Neuronal stem cell (in vitro differentiated cells): ENCODE results near the gene LTK.

ENCODE experiments used
- DNase-seq: peaks from one replicate; pipeline ENCODE4 v3.0.0-alpha.2; 2013; ENCODE audit warnings: low spot score
- H2AFZ ChIP-seq: one replicate; pipeline ENCODE4 v1.6.1; 2013; ENCODE audit warnings: mild to moderate bottlenecking, low read length, inconsistent platforms
- H2AK5ac ChIP-seq: 2 replicates; pipeline ENCODE4 v1.6.1; 2013; ENCODE audit warnings: low read depth, mild to moderate bottlenecking, inconsistent platforms, low read length, moderate library complexity, mixed read lengths
- H2BK120ac ChIP-seq: 2 replicates; pipeline ENCODE4 v1.6.1; 2013; ENCODE audit warnings: low read depth, mild to moderate bottlenecking, inconsistent platforms, low read length, moderate library complexity, mixed read lengths
- H2BK12ac ChIP-seq: one replicate; pipeline ENCODE4 v1.6.1; 2013; ENCODE audit warnings: low read length, inconsistent platforms
- H2BK15ac ChIP-seq: 2 replicates; pipeline ENCODE4 v1.6.1; 2013; ENCODE audit warnings: mild to moderate bottlenecking, low read length, inconsistent platforms, mixed read lengths
- H2BK5ac ChIP-seq: one replicate; pipeline ENCODE4 v1.6.1; 2013; ENCODE audit warnings: inconsistent platforms, mild to moderate bottlenecking, low read length, moderate library complexity
- H3K14ac ChIP-seq: one replicate; pipeline ENCODE4 v1.6.1; 2013; ENCODE audit warnings: low read length, inconsistent platforms
- H3K18ac ChIP-seq: 2 replicates; pipeline ENCODE4 v1.6.1; 2013; ENCODE audit warnings: low read length, inconsistent platforms
- H3K23ac ChIP-seq: 2 replicates; pipeline ENCODE4 v1.6.1; 2013; ENCODE audit warnings: low read depth, mild to moderate bottlenecking, mixed read lengths, low read length, inconsistent platforms; ENCODE audit not compliant: poor library complexity
- H3K27ac ChIP-seq: replicated peaks from 3 replicates; pipeline ENCODE4 v1.5.1; 2013; ENCODE audit warnings: low read length, inconsistent platforms
- H3K27me3 ChIP-seq, 3 experiments: 2 replicates each; pipeline ENCODE4 v1.6.1; 2013; ENCODE audit warnings: low read length in 3 of 3, mild to moderate bottlenecking in 2 of 3, inconsistent platforms in 1 of 3, low read depth in 1 of 3, mixed read lengths in 1 of 3, moderate library complexity in 1 of 3; ENCODE audit not compliant: control insufficient read depth in 3 of 3, insufficient read depth in 3 of 3
- H3K36me3 ChIP-seq, 2 donors: replicated peaks in 1 of 2; 2 replicates each; pipeline ENCODE4 v1.6.1; 2013; ENCODE audit warnings: low read length in 2 of 2; ENCODE audit not compliant: control insufficient read depth in 2 of 2, insufficient read depth in 2 of 2
- H3K4ac ChIP-seq: 2 replicates; pipeline ENCODE4 v1.6.1; 2013; ENCODE audit warnings: inconsistent platforms, mild to moderate bottlenecking, low read length, moderate library complexity
- H3K4me1 ChIP-seq, 2 donors: 1 replicate in 1 of 2; 2 replicates in 1 of 2; pipeline ENCODE4 v1.6.1; 2013; ENCODE audit warnings: low read length in 2 of 2, low read depth in 1 of 2; ENCODE audit not compliant: control insufficient read depth in 2 of 2, insufficient read depth in 1 of 2
- H3K4me2 ChIP-seq: one replicate; pipeline ENCODE4 v1.6.1; 2013; ENCODE audit warnings: mild to moderate bottlenecking, low read length, inconsistent platforms; ENCODE audit not compliant: insufficient read depth, poor library complexity, severe bottlenecking
- H3K4me3 ChIP-seq, 2 donors: 2 replicates each; pipeline ENCODE4 v1.5.1; 2013; ENCODE audit warnings: low read length in 2 of 2, mild to moderate bottlenecking in 2 of 2, inconsistent platforms in 1 of 2, moderate library complexity in 1 of 2
- H3K79me1 ChIP-seq: one replicate; pipeline ENCODE4 v1.6.1; 2013; ENCODE audit warnings: low read depth, mild to moderate bottlenecking, inconsistent platforms, low read length, moderate library complexity
- H3K9ac ChIP-seq: one replicate; pipeline ENCODE4 v1.6.1; 2013; ENCODE audit warnings: mild to moderate bottlenecking, low read depth, low read length, inconsistent platforms; ENCODE audit not compliant: poor library complexity
- H3K9me3 ChIP-seq, 2 donors: replicated peaks in 1 of 2; 2 replicates each; pipeline versions ENCODE3 to v1.6.1; 2013; ENCODE audit warnings: low read length in 2 of 2, mild to moderate bottlenecking in 2 of 2, inconsistent platforms in 1 of 2, low read depth in 1 of 2, mixed read lengths in 1 of 2, moderate library complexity in 1 of 2; ENCODE audit not compliant: control insufficient read depth in 2 of 2, insufficient read depth in 1 of 2
- H4K8ac ChIP-seq: one replicate; pipeline ENCODE4 v1.6.1; 2013; ENCODE audit warnings: low read depth, mild to moderate bottlenecking, inconsistent platforms, low read length, moderate library complexity
- H4K91ac ChIP-seq: one replicate; pipeline ENCODE4 v1.6.1; 2013; ENCODE audit warnings: low read length, low read depth, mild to moderate bottlenecking, inconsistent platforms; ENCODE audit not compliant: poor library complexity
- WGBS, 2 donors: extraction: QIAGEN DNeasy Blood & Tissue Kit; methylation state at CpG; one replicate each; pipeline ENCODE4 v1.1.7; 2013; ENCODE audit warnings: missing lambda C conversion rate in 2 of 2, mixed read lengths in 1 of 2; ENCODE audit not compliant: insufficient read length in 2 of 2, insufficient replicate concordance in 1 of 2; ENCODE audit errors: extremely low coverage in 2 of 2; 5-methylcytosine and 5-hydroxymethylcytosine counted together

Gene LTK

GRCh38 chr15:41561104-41561776 is 47.6 kb upstream of the LTK start:
- Histone ChIP-seq H3K4ac (peak overlapping the region; percentile 91), H4K91ac (peak overlapping the region; percentile 99), H3K4me3 (peak overlapping the region in 1 of 2 donors; percentile 76), H3K9me3 (peaks cover 0 to 1% of the 10 kb centered on the region in 2 donors), H3K23ac (peak overlapping the region; percentile 4), H3K79me1 (peaks cover 12% of the 10 kb centered on the region), H2BK12ac (peak overlapping the region; percentile 16), H2BK5ac (peak overlapping the region; percentile 95), H3K18ac (peak overlapping the region; percentile 99), H3K27me3 (no peaks in the 10 kb centered on the region), H4K8ac (peak overlapping the region; percentile 76), H2BK120ac (peak overlapping the region; percentile 96), H3K14ac (peak overlapping the region; percentile 83), H2BK15ac (peak overlapping the region; percentile 99), H3K9ac (peak overlapping the region; percentile 85), H3K4me2 (no peak overlapping the region), H2AFZ (no peak overlapping the region), H3K27ac (peak overlapping the region; percentile 90), H3K4me1 (peaks cover 55 to 58% of the 10 kb centered on the region in 2 donors), H2AK5ac (peak overlapping the region; percentile 100), H3K36me3 (peaks cover 12 to 33% of the 10 kb centered on the region in 2 donors)
- no peak for DNase-seq
- WGBS, 2 donors: no CpG with 5 or more reads among the region's 16 CpGs

GRCh38 chr15:41560572-41560874 is 46.9 kb upstream of the LTK start:
- Histone ChIP-seq H2AK5ac (peak overlapping the region; percentile 100), H3K18ac (peak overlapping the region; percentile 99), H2BK12ac (peak overlapping the region; percentile 16), H3K9me3 (peaks cover 0 to 1% of the 10 kb centered on the region in 2 donors), H3K14ac (peak overlapping the region; percentile 83), H4K91ac (peak overlapping the region; percentile 62), H3K4me1 (peaks cover 55 to 56% of the 10 kb centered on the region in 2 donors), H4K8ac (no peak overlapping the region), H3K4me3 (peak overlapping the region; percentile 4 to 76), H3K4ac (no peak overlapping the region), H3K27ac (peak overlapping the region; percentile 90), H3K79me1 (peaks cover 12% of the 10 kb centered on the region), H2BK15ac (peak overlapping the region; percentile 99), H3K36me3 (peaks cover 10 to 26% of the 10 kb centered on the region in 2 donors), H3K27me3 (no peaks in the 10 kb centered on the region), H2BK5ac (peak overlapping the region; percentile 95), H3K23ac (peak overlapping the region; percentile 4), H2AFZ (no peak overlapping the region), H3K9ac (peak overlapping the region; percentile 92), H3K4me2 (peak overlapping the region; percentile 82), H2BK120ac (peak overlapping the region; percentile 82)
- no CpG with 5 or more reads among the region's 2 CpGs for WGBS, 2 donors
- no peak for DNase-seq

- peak overlapping the region; percentile 67 for H3K23ac ChIP-seq
- H3K4me1 ChIP-seq: peaks cover 46 to 47% of the 10 kb centered on the region in 2 donors
- peak overlapping the region; percentile 92 for H3K9ac ChIP-seq
- peak overlapping the region; percentile 27 for H4K91ac ChIP-seq
- no peak overlapping the region for H4K8ac ChIP-seq
- peaks cover 7 to 25% of the 10 kb centered on the region in 2 donors for H3K36me3 ChIP-seq
- H3K18ac ChIP-seq: peak overlapping the region; percentile 99
- peak overlapping the region; percentile 99 for H3K14ac ChIP-seq
- H3K4me2 ChIP-seq: peak overlapping the region; percentile 82
- peak overlapping the region; percentile 76 to 91 for H3K4me3 ChIP-seq
- WGBS, 2 donors: no CpG with 5 or more reads among the region's 60 CpGs
- H3K9me3 ChIP-seq: peaks cover 0 to 1% of the 10 kb centered on the region in 2 donors
- H2BK12ac ChIP-seq: no peak overlapping the region
- H3K27me3 ChIP-seq: peaks cover 0 to 3% (median 0%) of the 10 kb centered on the region in 3 experiments
- H2AK5ac ChIP-seq: peak overlapping the region; percentile 43
- peaks cover 8% of the 10 kb centered on the region for H3K79me1 ChIP-seq
- H2BK120ac ChIP-seq: peak overlapping the region; percentile 63
- peak overlapping the region; percentile 86 for H2AFZ ChIP-seq
- H2BK15ac ChIP-seq: peak overlapping the region; percentile 11
- peak overlapping the region; percentile 57 for H3K27ac ChIP-seq
- peak overlapping the region; percentile 56 for H3K4ac ChIP-seq
- peak overlapping the region; percentile 62 for H2BK5ac ChIP-seq
- no peak for DNase-seq
These were observed 45.7 kb upstream of the LTK start for GRCh38 chr15:41559239-41559782.
